GM12892 (cell line): ENCODE results near the gene WDR49.

ENCODE experiments used
- DNase-seq: peaks from one replicate; pipeline ENCODE4 v3.0.0; 2011; ENCODE audit not compliant: insufficient read length
- FAIRE-seq: peaks from 2 replicates; lab custom pipeline; 2011; peaks lifted over from hg19 to GRCh38; lab: Jason Lieb, UNC
- POLR2A ChIP-seq: IDR thresholded peaks from 2 replicates; pipeline ENCODE4 v1.6.1; 2011; ENCODE audit warnings: low read depth, low read length, control low read depth
- POLR2AphosphoS5 ChIP-seq: IDR thresholded peaks from 2 replicates; pipeline ENCODE4 v1.6.1; 2011; ENCODE audit warnings: low read depth, low read length, control low read depth
- TAF1 ChIP-seq: IDR thresholded peaks from 2 replicates; pipeline ENCODE4 v1.6.1; 2011; ENCODE audit warnings: low read depth, mild to moderate bottlenecking, control low read depth, low read length, borderline replicate concordance

Gene WDR49

DNA sequence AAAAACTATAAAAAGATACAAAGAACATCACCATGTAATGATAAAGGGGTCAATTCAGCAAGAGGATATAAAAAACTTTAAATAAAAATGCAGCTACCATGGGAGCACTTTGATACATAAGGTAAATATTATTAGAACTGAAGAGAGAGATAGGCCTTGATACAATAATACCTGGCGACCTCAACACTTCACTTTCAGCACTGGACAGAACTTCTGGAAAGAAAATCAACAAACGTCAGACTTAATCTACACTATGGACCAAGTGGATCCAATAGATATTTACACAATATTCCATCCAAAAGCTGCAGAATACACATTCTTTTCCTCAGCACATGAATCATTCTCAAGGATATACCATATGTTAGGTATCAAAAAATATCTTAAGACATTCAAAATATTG lies 42.0 kb downstream of the WDR49 start:
- DNase-seq: no peak
- no peak for TF ChIP-seq POLR2AphosphoS5
- TF ChIP-seq TAF1: no peak
- no peak for TF ChIP-seq POLR2A
- FAIRE-seq: no peak

DNA sequence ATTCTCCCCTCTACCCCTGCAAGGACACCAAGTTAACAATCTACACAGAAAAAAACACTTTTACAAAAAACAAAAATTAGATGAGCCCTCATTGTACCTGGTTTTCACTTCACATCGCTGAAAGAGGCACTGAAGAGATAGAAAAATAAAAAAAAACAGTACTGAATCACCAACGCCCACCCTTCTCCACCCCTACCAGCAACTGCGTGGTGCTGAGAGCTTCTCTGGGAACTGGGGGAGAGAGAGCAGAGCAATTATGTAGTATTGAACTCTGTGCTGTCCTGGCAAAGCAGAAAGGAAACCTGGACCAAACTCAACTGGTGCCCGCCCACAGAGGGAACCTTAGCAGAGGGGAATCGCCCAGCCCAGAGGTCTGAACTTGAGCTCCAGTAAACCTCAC lies 44.6 kb downstream of the WDR49 start:
- DNase-seq (no peak), FAIRE-seq (no peak)
- TF ChIP-seq POLR2AphosphoS5: no peak
- no peak for TF ChIP-seq TAF1

DNA sequence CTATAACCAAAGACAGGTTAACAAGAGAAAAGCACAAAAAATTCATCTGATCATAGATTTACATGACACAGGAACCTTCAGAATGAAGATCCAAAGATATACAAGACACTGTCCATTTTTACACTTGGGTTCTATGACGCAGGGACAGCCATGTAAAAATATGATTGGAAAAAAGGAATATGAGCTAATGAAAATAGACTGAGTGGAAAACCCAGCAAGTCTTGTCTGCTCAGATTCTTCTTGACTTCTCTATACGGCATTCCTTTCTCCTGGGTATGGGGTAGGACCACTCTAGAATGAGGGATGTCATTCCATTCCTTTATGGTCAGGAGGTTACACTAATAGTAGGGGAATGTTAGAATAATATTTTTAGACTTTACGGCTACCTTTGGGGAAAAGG lies 46.9 kb downstream of the WDR49 start:
- no peak for FAIRE-seq
- TF ChIP-seq POLR2AphosphoS5 (no peak), POLR2A (no peak), TAF1 (no peak)
- no peak for DNase-seq

DNA sequence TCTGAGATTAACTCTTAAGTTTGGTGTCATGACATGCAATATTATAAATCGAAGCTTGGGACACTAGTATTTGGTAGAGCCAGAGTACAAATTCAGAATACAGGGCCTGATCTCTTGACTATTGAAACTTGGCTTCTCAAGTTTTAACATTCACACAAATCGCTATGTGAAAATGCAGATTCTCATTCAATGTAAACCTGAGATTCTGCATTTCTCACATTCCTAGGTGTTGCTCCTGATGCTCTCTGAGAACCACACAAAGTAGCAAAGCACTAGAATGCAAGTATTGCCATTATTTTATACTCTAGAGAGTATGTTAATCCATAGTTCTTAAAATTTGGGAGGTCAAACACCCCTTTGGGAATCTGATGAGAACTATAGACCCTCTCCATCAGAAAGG lies 47.9 kb downstream of the WDR49 start:
- FAIRE-seq (no peak), DNase-seq (no peak)
- no peak for TF ChIP-seq TAF1
- TF ChIP-seq POLR2AphosphoS5: no peak
- no peak for TF ChIP-seq POLR2A

DNA sequence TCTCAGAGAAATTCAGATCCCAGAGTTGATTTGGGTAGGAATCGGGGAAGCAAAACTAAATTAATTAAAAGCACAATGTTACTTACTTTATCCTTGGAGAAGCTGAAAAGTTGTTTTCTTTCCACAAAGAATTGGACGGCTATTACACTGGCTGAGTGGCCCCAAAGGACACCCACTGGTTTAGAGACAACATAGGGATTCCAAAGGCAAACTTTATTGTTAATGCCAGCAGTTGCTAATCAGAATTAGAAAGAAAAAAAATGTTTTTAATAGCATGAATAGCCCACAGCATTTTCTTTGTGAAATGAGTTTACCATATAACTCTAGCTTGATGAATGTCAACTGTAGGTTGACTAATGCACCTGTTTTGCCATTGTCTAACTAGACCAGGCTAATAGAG lies 51.7 kb downstream of the WDR49 start:
- no peak for FAIRE-seq
- DNase-seq: no peak
- TF ChIP-seq POLR2A (no peak), POLR2AphosphoS5 (no peak), TAF1 (no peak)

DNA sequence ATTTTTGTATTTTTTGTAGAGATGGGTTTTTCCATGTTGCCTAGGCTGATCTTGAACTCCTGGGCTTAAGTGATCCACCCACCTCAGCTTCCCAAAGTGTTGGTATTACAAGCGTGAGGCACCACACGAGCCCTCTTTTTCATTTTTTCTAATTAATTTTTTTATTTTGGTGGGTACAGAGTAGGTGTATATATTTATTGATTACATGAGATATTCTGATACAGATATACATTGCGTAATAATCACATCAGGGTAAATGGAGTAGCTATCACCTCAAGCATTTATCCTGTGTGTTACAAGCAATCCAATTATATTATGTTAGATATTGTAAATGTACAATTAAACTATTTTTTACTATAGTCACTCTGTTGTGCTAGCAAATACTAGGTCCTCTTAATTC lies 66.1 kb downstream of the WDR49 start:
- DNase-seq: no peak
- TF ChIP-seq TAF1 (no peak), POLR2A (no peak), POLR2AphosphoS5 (no peak)
- FAIRE-seq: no peak

DNA sequence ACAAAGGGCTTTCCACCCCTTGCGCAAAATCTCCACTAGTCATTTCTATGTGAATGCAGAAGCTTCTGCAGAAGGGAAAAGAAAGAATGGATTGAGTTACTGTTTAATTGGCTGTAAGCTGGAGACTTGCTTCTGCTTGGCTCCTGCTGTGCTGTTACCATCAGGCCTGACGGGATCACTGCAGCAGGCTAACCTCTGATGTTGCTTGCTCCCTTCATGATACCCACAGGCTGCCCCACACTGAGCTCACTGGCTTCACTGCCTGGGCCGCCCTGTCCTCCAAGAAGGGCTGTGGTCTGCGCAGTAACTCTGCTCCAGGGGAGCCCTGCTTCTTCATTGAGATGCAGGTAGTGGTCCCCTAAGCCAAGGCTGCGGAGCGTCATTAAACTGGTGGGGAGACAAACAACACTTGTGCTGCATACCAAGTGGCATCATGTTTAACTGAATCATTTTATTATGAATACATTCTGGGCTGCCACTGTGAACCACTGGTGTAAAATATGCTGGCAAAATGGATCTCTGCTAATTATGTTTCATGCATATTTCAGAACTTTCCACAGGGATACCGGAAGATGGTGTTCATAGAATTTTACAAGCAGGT lies 78.6 kb downstream of the WDR49 start:
- no peak for TF ChIP-seq POLR2AphosphoS5
- no peak for TF ChIP-seq TAF1
- no peak for TF ChIP-seq POLR2A
- DNase-seq (no peak), FAIRE-seq (no peak)

DNA sequence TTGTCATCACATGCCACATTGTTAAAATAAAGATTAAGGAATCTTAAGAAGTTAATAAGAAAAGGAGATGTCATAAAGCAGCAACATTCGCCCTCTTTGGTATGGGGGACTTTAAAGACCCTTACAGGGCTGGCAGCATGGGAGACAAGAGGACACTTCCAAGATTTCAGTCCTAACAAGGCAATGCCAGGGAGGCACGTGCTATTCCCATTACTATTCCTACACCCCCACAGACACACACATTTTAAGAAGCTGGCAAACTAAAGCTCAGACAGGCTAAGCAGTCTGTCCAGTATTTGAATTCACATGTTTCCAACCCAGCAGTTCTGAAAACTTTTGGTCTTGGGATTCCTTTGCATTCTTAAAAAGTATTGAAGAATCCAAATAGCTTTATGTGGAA lies 80.8 kb downstream of the WDR49 start:
- FAIRE-seq (no peak), DNase-seq (no peak)
- TF ChIP-seq POLR2AphosphoS5 (no peak), POLR2A (no peak), TAF1 (no peak)

DNA sequence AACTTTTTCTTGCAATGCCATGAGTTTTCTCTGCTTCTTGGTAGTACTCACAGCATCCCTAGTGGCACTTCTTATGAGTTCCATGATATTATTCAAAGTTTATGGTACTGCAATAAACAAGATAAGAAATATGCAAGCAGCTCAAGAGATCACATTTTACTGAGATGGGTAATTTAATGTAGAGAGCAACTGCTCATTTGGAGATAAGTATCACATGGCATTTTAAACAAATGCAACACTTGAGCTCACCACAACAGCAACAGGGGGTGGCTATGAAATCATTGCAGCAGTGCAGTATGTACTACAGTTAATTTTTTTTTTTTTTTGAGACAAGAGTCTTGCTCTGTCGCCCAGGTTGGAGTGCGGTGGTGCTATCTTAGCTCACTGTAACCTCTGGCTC lies 85.1 kb downstream of the WDR49 start:
- FAIRE-seq (no peak), DNase-seq (no peak)

DNA sequence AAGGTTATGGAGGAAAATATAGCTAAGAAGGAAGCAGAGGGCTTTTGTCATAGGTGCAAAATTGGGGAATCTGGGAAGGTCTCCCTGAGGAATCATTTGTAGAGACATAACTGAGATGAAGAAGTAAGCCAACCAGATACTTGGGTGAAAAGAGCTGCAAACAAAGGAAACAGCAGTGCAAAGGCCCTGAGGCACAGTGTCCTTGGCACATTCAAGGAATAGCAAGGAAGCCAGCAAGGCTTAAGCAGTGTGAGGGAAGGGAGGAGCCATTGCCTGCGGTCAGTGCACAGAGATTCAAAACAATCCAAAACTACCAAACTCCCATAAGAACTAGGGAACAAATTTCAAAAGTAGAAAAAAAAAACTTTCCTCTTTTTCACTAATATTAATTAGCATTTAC lies 88.3 kb downstream of the WDR49 start:
- DNase-seq (no peak), FAIRE-seq (no peak)
- TF ChIP-seq POLR2AphosphoS5: no peak
- TF ChIP-seq POLR2A: no peak
- TF ChIP-seq TAF1: no peak

More for the DNA sequence above, 85.1 kb downstream of the WDR49 start:
- TF ChIP-seq TAF1: no peak
- TF ChIP-seq POLR2A: no peak
- no peak for TF ChIP-seq POLR2AphosphoS5

DNA sequence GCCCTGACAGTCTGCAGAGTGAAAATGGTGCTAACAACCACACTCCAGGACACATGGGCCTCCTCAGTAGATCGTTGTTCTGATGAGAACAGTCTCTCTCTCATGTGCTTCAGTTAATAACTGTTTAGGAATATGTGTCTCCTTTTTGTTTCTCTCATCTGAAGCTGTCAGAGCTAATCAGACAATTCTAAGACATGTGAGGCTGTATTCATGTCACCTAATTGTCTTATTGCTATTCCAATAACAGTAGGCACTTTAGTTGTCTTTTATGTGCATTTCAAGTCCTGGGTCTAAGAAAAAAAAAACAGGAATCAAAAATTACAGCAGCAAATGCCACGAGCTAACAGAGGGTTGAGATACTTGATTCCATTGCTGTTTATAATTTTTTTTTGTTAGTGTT lies 89.1 kb downstream of the WDR49 start:
- DNase-seq (no peak), FAIRE-seq (no peak)
- TF ChIP-seq POLR2A (no peak), TAF1 (no peak), POLR2AphosphoS5 (no peak)

DNA sequence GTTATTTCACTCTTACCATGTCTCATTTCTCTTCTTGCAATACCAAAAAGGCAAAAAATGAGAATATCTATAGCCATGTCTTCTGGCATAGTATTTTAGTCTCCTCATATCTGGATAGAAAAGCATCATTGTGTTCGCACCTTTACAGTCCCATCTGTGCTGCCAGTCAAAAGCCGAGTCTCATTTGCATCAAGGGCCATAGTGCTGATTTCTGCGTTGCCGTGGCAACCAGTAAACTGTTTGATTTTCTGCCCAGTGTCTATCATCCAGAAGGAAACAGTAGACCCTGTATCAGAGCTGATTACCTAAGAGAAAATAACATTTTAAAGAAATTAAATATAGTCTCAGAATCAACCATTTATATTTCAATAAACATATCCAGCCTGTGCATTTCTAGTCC lies 93.8 kb downstream of the WDR49 start:
- FAIRE-seq: no peak
- TF ChIP-seq TAF1 (no peak), POLR2A (no peak)
- DNase-seq: no peak

DNA sequence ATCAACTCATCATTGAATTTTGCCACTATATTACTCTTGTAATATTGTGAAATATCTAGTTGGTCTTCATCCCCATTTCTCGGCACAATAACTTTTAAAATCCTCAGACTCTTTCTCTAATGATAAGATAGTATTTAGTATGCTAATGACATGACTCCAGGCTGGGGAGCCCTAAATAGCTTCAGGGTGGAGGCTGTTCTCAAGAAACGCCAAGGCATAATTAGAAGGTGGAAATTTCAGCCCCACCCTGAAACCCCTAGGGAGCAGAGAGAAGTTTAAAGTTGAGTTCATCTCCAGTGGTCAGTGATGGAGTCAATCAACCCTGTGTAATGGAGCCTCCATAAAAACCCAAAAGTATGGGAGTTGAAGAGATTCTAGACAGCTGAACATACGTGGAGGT lies 98.8 kb downstream of the WDR49 start:
- TF ChIP-seq TAF1: no peak
- no peak for TF ChIP-seq POLR2A
- TF ChIP-seq POLR2AphosphoS5: no peak
- FAIRE-seq: no peak
- DNase-seq: no peak
